Measurements from ENCODE around the gene SOCS2.

The SOCS2 gene

DNA sequence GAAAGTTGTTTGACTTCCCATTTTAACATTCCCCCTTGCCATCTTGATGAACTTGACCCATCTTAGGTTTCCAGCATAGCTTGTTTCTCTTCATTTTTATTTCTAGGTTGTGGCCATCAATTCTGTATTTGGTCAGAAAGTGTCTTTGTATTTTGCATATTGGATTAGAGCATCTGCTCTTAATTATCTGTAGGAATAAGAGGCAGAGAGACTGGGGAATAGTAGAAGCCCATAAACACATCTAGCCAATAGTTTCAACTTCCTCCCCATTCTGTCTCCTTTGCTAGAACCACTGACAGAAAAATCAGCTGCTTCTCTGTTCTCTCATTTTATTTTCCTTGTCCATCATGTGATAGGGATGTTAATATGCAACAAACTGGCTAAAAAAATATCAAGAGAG is 8.2 kb downstream of the SOCS2 start (continued):
- TF ChIP-seq, protein P1, sequence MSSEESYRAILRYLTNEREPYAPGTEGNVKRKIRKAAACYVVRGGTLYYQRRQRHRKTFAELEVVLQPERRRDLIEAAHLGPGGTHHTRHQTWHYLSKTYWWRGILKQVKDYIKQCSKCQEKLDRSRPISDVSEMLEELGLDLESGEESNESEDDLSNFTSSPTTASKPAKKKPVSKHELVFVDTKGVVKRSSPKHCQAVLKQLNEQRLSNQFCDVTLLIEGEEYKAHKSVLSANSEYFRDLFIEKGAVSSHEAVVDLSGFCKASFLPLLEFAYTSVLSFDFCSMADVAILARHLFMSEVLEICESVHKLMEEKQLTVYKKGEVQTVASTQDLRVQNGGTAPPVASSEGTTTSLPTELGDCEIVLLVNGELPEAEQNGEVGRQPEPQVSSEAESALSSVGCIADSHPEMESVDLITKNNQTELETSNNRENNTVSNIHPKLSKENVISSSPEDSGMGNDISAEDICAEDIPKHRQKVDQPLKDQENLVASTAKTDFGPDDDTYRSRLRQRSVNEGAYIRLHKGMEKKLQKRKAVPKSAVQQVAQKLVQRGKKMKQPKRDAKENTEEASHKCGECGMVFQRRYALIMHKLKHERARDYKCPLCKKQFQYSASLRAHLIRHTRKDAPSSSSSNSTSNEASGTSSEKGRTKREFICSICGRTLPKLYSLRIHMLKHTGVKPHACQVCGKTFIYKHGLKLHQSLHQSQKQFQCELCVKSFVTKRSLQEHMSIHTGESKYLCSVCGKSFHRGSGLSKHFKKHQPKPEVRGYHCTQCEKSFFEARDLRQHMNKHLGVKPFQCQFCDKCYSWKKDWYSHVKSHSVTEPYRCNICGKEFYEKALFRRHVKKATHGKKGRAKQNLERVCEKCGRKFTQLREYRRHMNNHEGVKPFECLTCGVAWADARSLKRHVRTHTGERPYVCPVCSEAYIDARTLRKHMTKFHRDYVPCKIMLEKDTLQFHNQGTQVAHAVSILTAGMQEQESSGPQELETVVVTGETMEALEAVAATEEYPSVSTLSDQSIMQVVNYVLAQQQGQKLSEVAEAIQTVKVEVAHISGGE (tag by site-specific recombination; conservative IDR thresholded peaks at IDR 0.05; ENCODE audit: low read depth): no peak
- TF ChIP-seq EGR2 (tag by site-specific recombination; IDR thresholded peaks at IDR 0.05; ENCODE audit: low read depth): no peak

DNA sequence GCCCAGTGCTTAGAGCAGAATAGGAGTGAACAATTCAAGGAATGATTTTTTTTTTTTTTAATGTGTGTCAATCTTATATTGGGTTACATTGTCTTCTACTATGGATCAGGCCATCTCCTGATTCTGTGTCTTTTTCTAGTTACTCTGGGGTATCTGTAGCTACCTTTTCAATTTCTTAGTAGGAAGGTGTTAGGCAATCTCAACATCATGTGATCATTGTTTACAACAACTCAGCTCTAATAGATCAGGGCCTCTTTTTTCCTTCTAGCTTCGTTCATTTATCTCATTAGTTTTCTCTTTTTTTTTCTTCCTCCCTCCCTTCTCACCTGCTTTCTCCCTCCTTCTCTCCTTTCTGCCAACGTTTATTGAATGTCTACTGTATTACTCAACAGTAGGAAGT is 8.9 kb downstream of the SOCS2 start:
- TF ChIP-seq REPIN1 (tag by site-specific recombination; IDR thresholded peaks at IDR 0.05; ENCODE audit: low read depth) (no peak), ZBTB20 (tag by site-specific recombination; IDR thresholded peaks at IDR 0.05) (no peak), ZNF596 (tag by site-specific recombination; IDR thresholded peaks at IDR 0.05) (no peak), KLF9 (tag by site-specific recombination; IDR thresholded peaks at IDR 0.05; ENCODE audit: low read depth) (no peak), ZNF19 (tag by site-specific recombination; IDR thresholded peaks at IDR 0.05; ENCODE audit: low read depth) (no peak), ZNF174 (tag by site-specific recombination; IDR thresholded peaks at IDR 0.05) (no peak), ZNF311 (tag by site-specific recombination; IDR thresholded peaks at IDR 0.05; ENCODE audit: borderline replicate concordance) (no peak), TRIM28 (IDR thresholded peaks at IDR 0.05; ENCODE audit: borderline replicate concordance, low read length) (no peak), ZNF501 (tag by site-specific recombination; IDR thresholded peaks at IDR 0.05) (no peak), ZNF768 (tag by site-specific recombination; IDR thresholded peaks at IDR 0.05) (no peak), ZNF302 (tag by site-specific recombination; IDR thresholded peaks at IDR 0.05; ENCODE audit: low read depth) (no peak), FEZF1 (tag by site-specific recombination; IDR thresholded peaks at IDR 0.05) (no peak), ZNF350 (tag by site-specific recombination; IDR thresholded peaks at IDR 0.05) (no peak), HOXA7 (CRISPR knock-in tag; IDR thresholded peaks at IDR 0.05; ENCODE audit: borderline replicate concordance) (no peak), ZNF155 (tag by site-specific recombination; IDR thresholded peaks at IDR 0.05) (no peak), KLF10 (tag by site-specific recombination; IDR thresholded peaks at IDR 0.05) (no peak)
- TF ChIP-seq, protein P2, sequence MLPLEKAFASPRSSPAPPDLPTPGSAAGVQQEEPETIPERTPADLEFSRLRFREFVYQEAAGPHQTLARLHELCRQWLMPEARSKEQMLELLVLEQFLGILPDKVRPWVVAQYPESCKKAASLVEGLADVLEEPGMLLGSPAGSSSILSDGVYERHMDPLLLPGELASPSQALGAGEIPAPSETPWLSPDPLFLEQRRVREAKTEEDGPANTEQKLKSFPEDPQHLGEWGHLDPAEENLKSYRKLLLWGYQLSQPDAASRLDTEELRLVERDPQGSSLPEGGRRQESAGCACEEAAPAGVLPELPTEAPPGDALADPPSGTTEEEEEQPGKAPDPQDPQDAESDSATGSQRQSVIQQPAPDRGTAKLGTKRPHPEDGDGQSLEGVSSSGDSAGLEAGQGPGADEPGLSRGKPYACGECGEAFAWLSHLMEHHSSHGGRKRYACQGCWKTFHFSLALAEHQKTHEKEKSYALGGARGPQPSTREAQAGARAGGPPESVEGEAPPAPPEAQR (tag by site-specific recombination; IDR thresholded peaks at IDR 0.05): no peak
- CTCF ChIA-PET: interaction anchor here (0.5 to 1.2 kb wide), 4 partner anchors 7 to 54 kb away, joined by 3 to 4 read pairs (median 4); partner anchors contain the start of gene SOCS2
- H3K9me3 ChIP-seq (ENCODE audit: control insufficient read depth, insufficient read depth, low read depth, low read length): no peaks in the 10 kb centered on the region

DNA sequence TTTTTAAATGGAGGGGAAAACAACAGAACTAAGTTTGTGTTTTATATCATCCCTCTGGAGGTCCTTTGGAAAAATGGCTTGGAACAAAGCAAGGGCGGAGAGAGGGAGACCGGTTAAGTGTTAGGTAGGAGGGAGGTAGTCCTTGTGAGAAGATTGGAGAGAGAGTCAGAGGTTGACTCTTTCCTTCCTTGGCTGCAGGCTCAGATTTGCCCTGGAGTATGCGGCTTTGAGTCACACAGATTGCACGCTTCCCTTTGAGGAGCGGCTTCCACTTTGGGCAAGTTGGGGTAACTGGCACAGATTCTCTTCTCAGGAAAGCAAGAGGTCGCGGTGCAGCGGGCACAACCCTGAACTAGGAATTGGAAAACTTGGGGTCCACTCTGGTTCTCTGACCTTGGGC is 9.9 kb downstream of the SOCS2 start:
- CTCF ChIA-PET: interaction anchor here (0.8 kb wide), 1 partner anchor 8 kb away, joined by 3 read pairs; no protein-coding TSS in a partner anchor
- no peaks in the 10 kb centered on the region for H3K36me3 ChIP-seq (ENCODE audit: control insufficient read depth in 2 of 2, insufficient read depth in 1 of 2, low read length in 2 of 2)
- H3K27ac ChIP-seq (ENCODE audit: extremely low read depth, low read depth, low read length): no peak overlapping the region
- POLR2A ChIA-PET: no interaction called here
- H3K4me3 ChIP-seq (ENCODE audit: low read depth, low read length): no peak overlapping the region
- no peaks in the 10 kb centered on the region for H3K4me1 ChIP-seq (ENCODE audit: control insufficient read depth, insufficient read depth, low read length)
- no peaks in the 10 kb centered on the region for H3K9me3 ChIP-seq (ENCODE audit: control insufficient read depth, insufficient read depth, low read depth, low read length)
- TF ChIP-seq ZNF596 (tag by site-specific recombination; IDR thresholded peaks at IDR 0.05) (no peak), ZNF600 (tag by site-specific recombination; IDR thresholded peaks at IDR 0.05) (no peak), FEZF1 (tag by site-specific recombination; IDR thresholded peaks at IDR 0.05) (no peak), MEIS1 (CRISPR knock-in tag; IDR thresholded peaks at IDR 0.05; ENCODE audit: borderline replicate concordance) (no peak), PRDM1 (tag by site-specific recombination; IDR thresholded peaks at IDR 0.05) (no peak), IKZF3 (tag by site-specific recombination; IDR thresholded peaks at IDR 0.05) (no peak), ZFP37 (tag by site-specific recombination; IDR thresholded peaks at IDR 0.05) (no peak), KLF9 (tag by site-specific recombination; IDR thresholded peaks at IDR 0.05; ENCODE audit: low read depth) (no peak), ZNF133 (tag by site-specific recombination; IDR thresholded peaks at IDR 0.05) (no peak), ZNF140 (tag by site-specific recombination; IDR thresholded peaks at IDR 0.05) (no peak), SCRT2 (tag by site-specific recombination; IDR thresholded peaks at IDR 0.05) (no peak), ZNF791 (tag by site-specific recombination; IDR thresholded peaks at IDR 0.05) (no peak), ZNF76 (tag by site-specific recombination; IDR thresholded peaks at IDR 0.05; ENCODE audit: borderline replicate concordance, low read depth) (no peak)
- TF ChIP-seq, protein P3, sequence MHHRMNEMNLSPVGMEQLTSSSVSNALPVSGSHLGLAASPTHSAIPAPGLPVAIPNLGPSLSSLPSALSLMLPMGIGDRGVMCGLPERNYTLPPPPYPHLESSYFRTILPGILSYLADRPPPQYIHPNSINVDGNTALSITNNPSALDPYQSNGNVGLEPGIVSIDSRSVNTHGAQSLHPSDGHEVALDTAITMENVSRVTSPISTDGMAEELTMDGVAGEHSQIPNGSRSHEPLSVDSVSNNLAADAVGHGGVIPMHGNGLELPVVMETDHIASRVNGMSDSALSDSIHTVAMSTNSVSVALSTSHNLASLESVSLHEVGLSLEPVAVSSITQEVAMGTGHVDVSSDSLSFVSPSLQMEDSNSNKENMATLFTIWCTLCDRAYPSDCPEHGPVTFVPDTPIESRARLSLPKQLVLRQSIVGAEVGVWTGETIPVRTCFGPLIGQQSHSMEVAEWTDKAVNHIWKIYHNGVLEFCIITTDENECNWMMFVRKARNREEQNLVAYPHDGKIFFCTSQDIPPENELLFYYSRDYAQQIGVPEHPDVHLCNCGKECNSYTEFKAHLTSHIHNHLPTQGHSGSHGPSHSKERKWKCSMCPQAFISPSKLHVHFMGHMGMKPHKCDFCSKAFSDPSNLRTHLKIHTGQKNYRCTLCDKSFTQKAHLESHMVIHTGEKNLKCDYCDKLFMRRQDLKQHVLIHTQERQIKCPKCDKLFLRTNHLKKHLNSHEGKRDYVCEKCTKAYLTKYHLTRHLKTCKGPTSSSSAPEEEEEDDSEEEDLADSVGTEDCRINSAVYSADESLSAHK (tag by site-specific recombination; IDR thresholded peaks at IDR 0.05): no peak

More for the DNA sequence above, 8.9 kb downstream of the SOCS2 start:
- Histone ChIP-seq H3K27ac (ENCODE audit: extremely low read depth, low read depth, low read length) (no peak overlapping the region), H3K36me3 (ENCODE audit: control insufficient read depth in 2 of 2, insufficient read depth in 1 of 2, low read length in 2 of 2) (no peaks in the 10 kb centered on the region), H3K4me1 (ENCODE audit: control insufficient read depth, insufficient read depth, low read length) (no peaks in the 10 kb centered on the region), H3K4me3 (ENCODE audit: low read depth, low read length) (no peak overlapping the region)
- POLR2A ChIA-PET: no interaction called here
